Panc1 (cell line): ENCODE data around the gene SLIT1. TPM values are rescaled to one million over a fixed set of nuclear protein-coding genes. Genes with fewer than 3 reads are reported as not detected.

Source experiments
- ATAC-seq: fragments of 200-7000 bp; cut with Tn5 transposase; 2 replicates; pipeline ENCODE4 v1.9.1; 2020; ENCODE audit warnings: mild to moderate bottlenecking, moderate library complexity
- BruUV-seq: library from RNA; stranded (reverse); fragments of 400-500 nt; replicated peaks from 2 replicates; lab custom pipeline; 2021; lab: Mats Ljungman, UMichigan
- CTCF ChIA-PET: fragments of 300-600 bp; sonication (Branson Sonifier 250); formaldehyde crosslinking; loops from one replicate; lab custom pipeline; 2022; ENCODE audit warnings: antibody characterized with exemption; lab: Charles Lee
- POLR2A ChIA-PET: fragments of 300-600 bp; sonication (Branson Sonifier 250); formaldehyde crosslinking; loops from one replicate; lab custom pipeline; 2022; ENCODE audit warnings: antibody characterized with exemption; lab: Charles Lee
- DNase-seq: peaks from one replicate; pipeline ENCODE4 v3.0.0-alpha.2; 2010; ENCODE audit warnings: low read depth, low spot score
- H3K27ac ChIP-seq: 2 replicates; pipeline ENCODE4 v1.5.1; 2011; ENCODE audit warnings: mild to moderate bottlenecking, low read length, inconsistent platforms
- H3K27me3 ChIP-seq: fragments of 200-500 bp; sonication (Bioruptor generic); 2 replicates; pipeline ENCODE4 v1.6.0; 2014; ENCODE audit warnings: low read length, inconsistent platforms; ENCODE audit not compliant: control insufficient read depth, insufficient read depth
- H3K36me3 ChIP-seq: fragments of 200-500 bp; sonication (Bioruptor generic); 2 replicates; pipeline ENCODE4 v1.5.1; 2014; ENCODE audit warnings: inconsistent platforms, mild to moderate bottlenecking, low read length, moderate library complexity; ENCODE audit not compliant: control insufficient read depth, insufficient read depth
- H3K4me1 ChIP-seq: 2 replicates; pipeline ENCODE4 v1.5.1; 2011; ENCODE audit warnings: inconsistent platforms, mild to moderate bottlenecking, low read length, moderate library complexity; ENCODE audit not compliant: control insufficient read depth, insufficient read depth
- H3K4me3 ChIP-seq, 2 experiments: 2 replicates each; pipeline ENCODE4 v1.5.1; 2011 to 2012; ENCODE audit warnings: low read depth in 2 of 2, low read length in 2 of 2, mild to moderate bottlenecking in 2 of 2, inconsistent platforms in 1 of 2, moderate library complexity in 1 of 2
- H3K9me3 ChIP-seq: fragments of 200-500 bp; sonication (Bioruptor generic); 2 replicates; pipeline ENCODE4 v1.5.1; 2014; ENCODE audit warnings: low read depth, mild to moderate bottlenecking, inconsistent platforms, low read length, moderate library complexity; ENCODE audit not compliant: control insufficient read depth, insufficient read depth
- CTCF ChIP-seq: fragments of 450-650 bp; IDR thresholded peaks from 2 replicates; pipeline ENCODE4 v1.5.1; 2017; ENCODE audit warnings: mild to moderate bottlenecking
- POLR2AphosphoS5 ChIP-seq: IDR thresholded peaks from 2 replicates; pipeline ENCODE4 v1.6.1; 2012; ENCODE audit warnings: mild to moderate bottlenecking, low read depth, low read length, moderate library complexity
- REST ChIP-seq, 2 experiments: IDR thresholded peaks; 2 replicates each; pipeline ENCODE4 v1.6.1; 2011 to 2012; ENCODE audit warnings: low read depth in 2 of 2, control low read depth in 1 of 2, low read length in 1 of 2, mild to moderate bottlenecking in 1 of 2, moderate library complexity in 1 of 2; ENCODE audit not compliant: insufficient read depth in 1 of 2
- SIN3A ChIP-seq: IDR thresholded peaks from 2 replicates; pipeline ENCODE4 v1.6.1; 2012; ENCODE audit warnings: low read depth, mild to moderate bottlenecking, low read length, moderate library complexity, borderline replicate concordance; ENCODE audit not compliant: insufficient read depth
- TCF7L2 ChIP-seq: IDR thresholded peaks from 2 replicates; pipeline ENCODE4 v1.6.1; 2011; ENCODE audit warnings: mild to moderate bottlenecking, low read depth, low read length, inconsistent platforms
- in situ Hi-C: cut with HindIII; loops from 2 replicates; pipeline ENCODE4 v1.10.0; 2016; ENCODE audit warnings: low sequenced_read_pairs, low pct_unique_long_range_greater_than_20kb
- intact Hi-C: fragments of 100-400 bp; cut with micrococcal nuclease; formaldehyde crosslinking; loops from one replicate; pipeline ENCODE4 v1.10.0; 2022; ENCODE audit not compliant: unreplicated experiment
- total RNA-seq: library from RNA; stranded (reverse); gene quantifications from one replicate; pipeline ENCODE4 v1.2.1, GENCODE V29; 2021; ENCODE audit not compliant: unreplicated experiment

SLIT1 gene
- total RNA-seq, 1 experiment from 2014 or later, result 2.6 TPM

- Histone ChIP-seq H3K27me3 (no peaks in the 10 kb centered on the region), H3K36me3 (no peaks in the 10 kb centered on the region), H3K9me3 (no peaks in the 10 kb centered on the region), H3K4me1 (no peaks in the 10 kb centered on the region), H3K4me3 (no peak overlapping the region), H3K27ac (no peak overlapping the region)
- BruUV-seq, result no TSS peak
- no peak for ATAC-seq
- no peak for DNase-seq
- in situ Hi-C loops (no loop called here), intact Hi-C loops (no loop called here)
- TF ChIP-seq TCF7L2 (no peak), SIN3A (no peak), POLR2AphosphoS5 (no peak), REST (IDR thresholded peaks at IDR 0.05; ENCODE audit: insufficient read depth in 1 of 2, low read depth in 2 of 2, low read length in 1 of 2) (no peak), CTCF (no peak)
- CTCF ChIA-PET, result no interaction called here
- POLR2A ChIA-PET, result no interaction called here
Observed at GRCh38 chr10:97046456-97047082, 139.2 kb downstream of the SLIT1 start.

- ATAC-seq, result no peak
- no peak overlapping the region for H3K4me3 ChIP-seq
- no peak overlapping the region for H3K27ac ChIP-seq
- no peaks in the 10 kb centered on the region for H3K9me3 ChIP-seq
- ChIA-PET POLR2A (no interaction called here), CTCF (no interaction called here)
- no peaks in the 10 kb centered on the region for H3K27me3 ChIP-seq
- no peak for DNase-seq
- no peak for TF ChIP-seq POLR2AphosphoS5
- no peak for TF ChIP-seq CTCF
- no peak for TF ChIP-seq REST (IDR thresholded peaks at IDR 0.05; ENCODE audit: insufficient read depth in 1 of 2, low read depth in 2 of 2, low read length in 1 of 2)
- TF ChIP-seq TCF7L2, result no peak
- TF ChIP-seq SIN3A, result no peak
- H3K4me1 ChIP-seq, result no peaks in the 10 kb centered on the region
- intact Hi-C loops (no loop called here), in situ Hi-C loops (no loop called here)
- no peaks in the 10 kb centered on the region for H3K36me3 ChIP-seq
- BruUV-seq, result no TSS peak
Observed at GRCh38 chr10:97043563-97043855, 142.2 kb downstream of the SLIT1 start.
